ENCODE results near the gene NFKBIZ. TPM values are rescaled to one million over a fixed set of nuclear protein-coding genes. Genes with fewer than 3 reads are reported as not detected.
"Not testable (repeated sequence)": the region's sequence is repeated elsewhere in the genome, so short reads cannot be mapped to it uniquely, and the experiment has no call there.

Gene NFKBIZ
- total RNA-seq, 2 donors from 2014 or later: 25.7 to 38.3 TPM

DNA sequence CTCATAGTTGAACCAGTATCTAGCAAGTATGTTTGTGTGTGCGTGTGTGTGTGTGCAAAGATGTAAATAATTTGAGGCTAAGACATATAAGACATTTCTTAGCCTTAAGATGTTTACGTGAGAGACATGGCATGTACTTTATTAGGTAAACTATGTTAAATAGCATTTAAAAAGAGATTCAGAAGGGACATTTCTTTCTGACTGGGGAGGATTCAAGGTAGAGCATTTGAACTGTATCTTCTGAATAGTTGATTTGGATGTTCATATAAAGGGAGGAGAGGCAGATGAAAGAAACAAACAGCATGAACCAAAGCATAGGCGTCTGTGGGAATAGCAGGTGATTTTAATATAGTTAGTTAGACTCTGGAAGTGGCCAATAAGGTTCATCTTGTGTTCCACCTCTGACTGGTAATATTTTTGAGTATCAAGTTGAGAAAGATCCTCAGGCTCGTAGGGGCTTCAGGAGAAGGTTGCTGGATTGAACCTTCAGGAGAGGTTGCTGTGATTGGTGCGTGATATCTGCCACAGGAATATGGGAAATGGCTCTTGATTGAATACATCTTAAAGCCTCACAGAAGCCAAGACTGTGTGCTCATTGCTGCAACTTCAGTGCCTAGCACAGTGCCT is 12.6 kb downstream of the NFKBIZ start:
- no peaks in the 10 kb centered on the region for H3K27me3 ChIP-seq (replicated peaks; ENCODE audit: insufficient read depth)
- no peaks in the 10 kb centered on the region for H3K9me3 ChIP-seq
- H3K36me3 ChIP-seq: peaks cover 0 to 11% of the 10 kb centered on the region in 2 donors
- no peak for DNase-seq (ENCODE audit: low spot score)
- no peaks in the 10 kb centered on the region for H3K4me1 ChIP-seq (replicated peaks)
- H3K27ac ChIP-seq: no peak overlapping the region
- WGBS: 74% methylated on average over 5 of the region's 5 CpGs
- TF ChIP-seq POLR2A (IDR thresholded peaks at IDR 0.05): no peak
- TF ChIP-seq, protein P1, sequence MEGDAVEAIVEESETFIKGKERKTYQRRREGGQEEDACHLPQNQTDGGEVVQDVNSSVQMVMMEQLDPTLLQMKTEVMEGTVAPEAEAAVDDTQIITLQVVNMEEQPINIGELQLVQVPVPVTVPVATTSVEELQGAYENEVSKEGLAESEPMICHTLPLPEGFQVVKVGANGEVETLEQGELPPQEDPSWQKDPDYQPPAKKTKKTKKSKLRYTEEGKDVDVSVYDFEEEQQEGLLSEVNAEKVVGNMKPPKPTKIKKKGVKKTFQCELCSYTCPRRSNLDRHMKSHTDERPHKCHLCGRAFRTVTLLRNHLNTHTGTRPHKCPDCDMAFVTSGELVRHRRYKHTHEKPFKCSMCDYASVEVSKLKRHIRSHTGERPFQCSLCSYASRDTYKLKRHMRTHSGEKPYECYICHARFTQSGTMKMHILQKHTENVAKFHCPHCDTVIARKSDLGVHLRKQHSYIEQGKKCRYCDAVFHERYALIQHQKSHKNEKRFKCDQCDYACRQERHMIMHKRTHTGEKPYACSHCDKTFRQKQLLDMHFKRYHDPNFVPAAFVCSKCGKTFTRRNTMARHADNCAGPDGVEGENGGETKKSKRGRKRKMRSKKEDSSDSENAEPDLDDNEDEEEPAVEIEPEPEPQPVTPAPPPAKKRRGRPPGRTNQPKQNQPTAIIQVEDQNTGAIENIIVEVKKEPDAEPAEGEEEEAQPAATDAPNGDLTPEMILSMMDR (IDR thresholded peaks at IDR 0.05): no peak
- TF ChIP-seq POLR2AphosphoS5 (IDR thresholded peaks at IDR 0.05): no peak
- H3K4me3 ChIP-seq: no peak overlapping the region
- intact Hi-C loops (cut with DNase I): no loop called here

DNA sequence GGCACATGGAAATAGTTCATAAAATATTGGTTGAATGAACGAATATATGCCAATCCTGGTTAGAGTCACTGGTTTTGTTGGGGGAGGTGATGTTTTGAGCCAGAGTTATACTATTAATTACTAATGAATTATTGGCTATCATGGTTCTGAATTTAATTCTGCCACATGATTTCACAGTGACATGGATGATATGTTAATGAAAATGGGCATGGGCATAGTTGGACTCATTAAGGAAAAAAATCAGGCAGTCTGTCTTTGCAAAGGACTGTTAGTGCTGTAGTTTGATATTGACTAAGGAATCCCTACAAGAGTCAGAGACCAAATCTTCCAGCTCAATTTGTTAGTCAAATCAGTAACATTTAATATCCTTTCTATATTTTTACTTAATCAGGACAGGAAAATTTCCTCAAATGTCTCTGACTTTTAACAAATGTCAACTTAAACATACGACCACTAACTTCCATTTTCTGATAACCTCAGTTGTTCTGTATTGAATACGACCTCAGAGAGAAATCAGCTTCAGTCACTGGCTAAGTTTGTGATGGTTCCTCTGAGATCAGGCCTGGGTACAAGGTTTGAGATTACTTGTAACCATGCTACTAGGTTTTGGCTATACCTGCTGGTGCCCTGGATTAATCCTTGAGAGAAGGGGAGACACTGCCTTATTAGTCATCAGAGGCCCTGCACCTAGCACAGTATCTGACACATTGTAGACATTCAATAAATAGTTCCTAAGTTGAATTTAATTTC is 13.3 kb downstream of the NFKBIZ start:
- Histone ChIP-seq H3K27me3 (replicated peaks; ENCODE audit: insufficient read depth) (no peaks in the 10 kb centered on the region), H3K27ac (no peak overlapping the region), H3K4me3 (no peak overlapping the region), H3K4me1 (replicated peaks) (no peaks in the 10 kb centered on the region), H3K9me3 (no peaks in the 10 kb centered on the region), H3K36me3 (peaks cover 0 to 4% of the 10 kb centered on the region in 2 donors)
- TF ChIP-seq, protein P1 (IDR thresholded peaks at IDR 0.05): no peak
- TF ChIP-seq POLR2A (IDR thresholded peaks at IDR 0.05): no peak
- TF ChIP-seq POLR2AphosphoS5 (IDR thresholded peaks at IDR 0.05): no peak
- 93% methylated on average over 3 of the region's 3 CpGs for WGBS
- intact Hi-C loops (cut with DNase I): no loop called here
- no peak for DNase-seq (ENCODE audit: low spot score)

DNA sequence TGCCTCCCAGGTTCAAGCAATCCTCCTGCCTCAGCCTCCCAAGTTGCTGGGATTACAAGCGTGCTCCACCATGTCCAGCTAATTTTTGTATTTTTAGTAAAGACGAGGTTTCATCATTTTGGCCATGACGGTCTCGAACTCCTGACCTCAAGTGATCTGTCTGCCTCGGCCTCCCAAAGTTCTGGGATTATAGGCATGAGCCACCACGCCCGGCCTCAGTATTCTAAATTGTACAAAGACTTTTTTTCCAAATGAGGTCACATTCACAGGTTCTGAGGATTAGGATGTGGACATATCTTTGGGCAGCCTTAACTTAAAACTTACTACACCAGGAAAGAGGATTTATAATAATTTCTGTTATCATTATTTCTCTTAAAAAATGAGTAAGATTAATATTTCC is 15.6 kb downstream of the NFKBIZ start:
- H3K27ac ChIP-seq; intact Hi-C loops (cut with DNase I); H3K4me3 ChIP-seq; H3K4me1 ChIP-seq (replicated peaks); H3K9me3 ChIP-seq; DNase-seq (ENCODE audit: low spot score); H3K36me3 ChIP-seq; H3K27me3 ChIP-seq (replicated peaks; ENCODE audit: insufficient read depth): not testable (repeated sequence)
- WGBS: 97% methylated on average over 7 of the region's 7 CpGs

DNA sequence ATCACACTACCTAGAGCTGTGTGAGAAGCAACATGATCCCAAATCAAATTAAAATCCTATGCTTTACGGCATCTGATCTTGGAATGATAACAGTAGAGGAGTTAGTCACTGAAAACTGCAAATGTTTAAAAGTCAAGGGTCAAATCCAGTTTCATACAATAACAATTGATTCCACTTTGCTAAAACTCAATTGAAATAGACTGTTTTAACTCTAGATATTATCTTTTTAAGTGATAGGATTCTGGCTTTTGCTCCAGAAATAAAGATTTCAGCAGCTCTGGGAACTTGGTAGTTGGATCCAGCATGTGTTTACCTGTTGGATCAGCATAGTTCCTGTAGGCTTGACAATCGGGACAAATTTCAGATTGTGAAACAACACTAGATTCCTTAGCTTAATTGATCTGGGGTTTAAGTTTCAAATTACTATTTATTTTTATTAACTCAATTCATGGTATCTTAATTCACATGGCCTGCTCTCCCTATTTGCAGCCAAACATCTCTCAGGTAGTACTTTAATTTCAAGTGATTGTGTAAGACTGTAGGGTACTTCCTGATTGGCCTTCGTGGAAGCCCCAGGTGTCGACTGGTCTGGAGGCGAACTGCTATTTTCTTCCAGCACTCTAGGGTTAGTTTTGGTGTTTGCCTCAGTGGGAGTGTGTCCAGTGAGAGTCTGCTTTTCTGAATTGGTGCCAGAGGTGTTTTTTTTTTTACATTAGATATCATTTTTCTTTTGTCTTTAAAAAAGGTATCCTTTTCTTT is 16.6 kb downstream of the NFKBIZ start:
- WGBS: 38% methylated on average over 5 of the region's 5 CpGs
- Histone ChIP-seq H3K9me3 (no peaks in the 10 kb centered on the region), H3K27ac (peak overlapping the region; percentile 10 to 15), H3K4me3 (no peak overlapping the region), H3K4me1 (replicated peaks) (no peaks in the 10 kb centered on the region), H3K36me3 (no peaks in the 10 kb centered on the region), H3K27me3 (replicated peaks; ENCODE audit: insufficient read depth) (no peaks in the 10 kb centered on the region)
- peak; percentile 5 for TF ChIP-seq POLR2AphosphoS5 (IDR thresholded peaks at IDR 0.05)
- no peak for TF ChIP-seq POLR2A (IDR thresholded peaks at IDR 0.05)
- intact Hi-C loops (cut with DNase I): no loop called here
- DNase-seq (ENCODE audit: low spot score): no peak

DNA sequence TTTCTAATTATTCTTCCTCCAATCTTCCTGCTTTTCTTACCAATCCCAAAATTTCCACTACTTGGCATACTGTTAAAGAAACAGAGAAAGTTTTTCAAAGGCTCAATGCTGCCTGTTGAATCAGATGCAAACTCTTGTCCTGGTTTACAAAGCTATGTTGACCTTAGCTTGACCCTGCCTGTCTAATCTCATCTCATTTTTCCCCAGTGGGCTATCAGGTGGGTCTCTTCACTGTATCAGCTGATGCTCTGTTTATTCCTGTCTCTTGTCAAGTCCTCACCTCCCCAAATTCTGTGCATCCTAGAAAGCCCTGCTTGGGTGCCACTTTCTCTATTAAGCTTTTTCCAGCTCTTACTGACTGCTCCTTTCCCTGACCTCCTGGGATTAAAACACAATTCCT is 18.2 kb downstream of the NFKBIZ start:
- Histone ChIP-seq H3K36me3 (no peaks in the 10 kb centered on the region), H3K4me1 (replicated peaks) (no peaks in the 10 kb centered on the region), H3K27ac (no peak overlapping the region), H3K4me3 (no peak overlapping the region), H3K27me3 (replicated peaks; ENCODE audit: insufficient read depth) (no peaks in the 10 kb centered on the region), H3K9me3 (no peaks in the 10 kb centered on the region)
- intact Hi-C loops (cut with DNase I): no loop called here
- no peak for DNase-seq (ENCODE audit: low spot score)
- no peak for TF ChIP-seq POLR2A (IDR thresholded peaks at IDR 0.05)
- no peak for TF ChIP-seq POLR2AphosphoS5 (IDR thresholded peaks at IDR 0.05)
- TF ChIP-seq, protein P1 (IDR thresholded peaks at IDR 0.05): no peak

Measured in prostate gland (tissue), 2 donors.